ENCODE data around the gene ENHO. TPM values are rescaled to one million over a fixed set of nuclear protein-coding genes. Genes with fewer than 3 reads are reported as not detected.

Gene ENHO
- total and polyA plus RNA-seq, 2 experiments from 2014 or later: 13.8 to 19.7 TPM

DNA sequence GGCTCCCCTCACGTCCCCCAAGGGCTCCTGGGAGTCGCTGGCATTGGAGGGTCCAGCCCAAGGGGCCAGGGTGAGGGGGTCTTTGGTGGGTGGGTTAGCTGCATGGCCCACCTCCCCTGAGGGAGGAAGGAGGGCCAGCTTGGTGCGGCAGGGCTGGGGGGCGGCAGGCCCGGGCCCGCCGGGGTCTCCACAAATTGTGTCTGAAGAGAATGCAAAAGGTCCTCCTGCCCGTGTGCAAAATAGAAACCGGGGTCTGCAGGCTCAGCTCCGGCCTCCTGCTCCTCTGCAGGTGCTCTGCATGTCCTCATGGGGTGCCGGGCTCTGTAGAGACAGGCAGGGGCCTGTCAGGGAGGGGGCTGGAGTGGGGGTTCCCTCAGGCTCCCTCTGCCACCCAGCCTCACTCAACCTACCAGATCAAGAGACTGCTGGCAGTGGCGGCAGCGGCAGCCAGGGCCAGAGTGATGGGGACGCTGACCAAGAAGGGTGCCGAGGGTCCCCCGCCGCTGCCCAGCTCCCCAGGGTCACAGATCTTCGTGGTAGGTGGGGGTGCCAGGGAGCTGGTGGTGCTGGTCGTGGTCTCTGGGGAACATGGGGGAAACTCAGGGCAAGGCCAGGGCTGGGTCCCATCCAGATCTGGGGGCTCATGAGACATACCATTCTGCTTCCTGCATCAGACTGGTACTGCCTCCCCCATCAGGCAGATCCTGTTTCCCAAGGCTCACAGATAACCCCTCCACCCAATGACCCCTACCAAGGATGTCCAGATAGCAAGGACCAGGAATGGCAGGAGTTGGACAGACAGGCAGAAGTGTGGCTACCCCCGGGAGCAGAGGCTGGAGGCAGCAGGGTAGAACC is 29.2 kb upstream of the ENHO start:
- Histone ChIP-seq H3K4me1 (ENCODE audit: insufficient read depth) (peaks cover 12% of the 10 kb centered on the region), H3K27me3 (ENCODE audit: insufficient read depth) (no peaks in the 10 kb centered on the region), H3K4me3 (no peak overlapping the region), H3K4me2 (no peak overlapping the region), H3K79me2 (replicated peaks; ENCODE audit: insufficient read depth) (no peaks in the 10 kb centered on the region), H3K27ac (ENCODE audit: low read depth) (no peak overlapping the region), H4K20me1 (replicated peaks; ENCODE audit: insufficient read depth) (no peaks in the 10 kb centered on the region), H3K9me2 (ENCODE audit: insufficient read depth) (no peaks in the 10 kb centered on the region), H3K36me3 (ENCODE audit: insufficient read depth) (no peaks in the 10 kb centered on the region), H2AFZ (no peak overlapping the region), H3F3A (replicated peaks; ENCODE audit: low read depth) (no peaks in the 10 kb centered on the region)
- Mint-ChIP-seq H3K36me3 (ENCODE audit: low read depth) (no peaks in the 10 kb centered on the region), H3K4me1 (peaks cover 19% of the 10 kb centered on the region), H3K4me3 (no peak overlapping the region), H3K27me3 (ENCODE audit: insufficient read depth, low read depth, poor library complexity) (peaks cover 15% of the 10 kb centered on the region), H3K9me3 (no peaks in the 10 kb centered on the region; the same call in 2 of the 3 replicates), H3K27ac (no peak overlapping the region)
- TF ChIP-seq, protein P1, sequence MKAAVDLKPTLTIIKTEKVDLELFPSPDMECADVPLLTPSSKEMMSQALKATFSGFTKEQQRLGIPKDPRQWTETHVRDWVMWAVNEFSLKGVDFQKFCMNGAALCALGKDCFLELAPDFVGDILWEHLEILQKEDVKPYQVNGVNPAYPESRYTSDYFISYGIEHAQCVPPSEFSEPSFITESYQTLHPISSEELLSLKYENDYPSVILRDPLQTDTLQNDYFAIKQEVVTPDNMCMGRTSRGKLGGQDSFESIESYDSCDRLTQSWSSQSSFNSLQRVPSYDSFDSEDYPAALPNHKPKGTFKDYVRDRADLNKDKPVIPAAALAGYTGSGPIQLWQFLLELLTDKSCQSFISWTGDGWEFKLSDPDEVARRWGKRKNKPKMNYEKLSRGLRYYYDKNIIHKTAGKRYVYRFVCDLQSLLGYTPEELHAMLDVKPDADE (IDR thresholded peaks at IDR 0.05): no peak
- no peak for TF ChIP-seq ZNF114 (CRISPR knock-in tag; IDR thresholded peaks at IDR 0.05)
- TF ChIP-seq JUNB (IDR thresholded peaks at IDR 0.05; ENCODE audit: unreplicated experiment): no peak
- no peak for TF ChIP-seq POLR2AphosphoS5 (IDR thresholded peaks at IDR 0.05; ENCODE audit: low read depth)
- no peak for TF ChIP-seq REST (IDR thresholded peaks at IDR 0.05; ENCODE audit: unreplicated experiment)
- no peak for TF ChIP-seq CTCF (conservative IDR thresholded peaks at IDR 0.05; ENCODE audit: low read depth in 2 of 2)
- no peak for TF ChIP-seq ZNF462 (CRISPR knock-in tag; IDR thresholded peaks at IDR 0.05)
- no peak for TF ChIP-seq CREB1 (CRISPR knock-in tag; IDR thresholded peaks at IDR 0.05; ENCODE audit: low read depth)
- TF ChIP-seq STAT1 (IDR thresholded peaks at IDR 0.05; ENCODE audit: unreplicated experiment): no peak
- no peak for TF ChIP-seq ZNF331 (CRISPR knock-in tag; IDR thresholded peaks at IDR 0.05; ENCODE audit: low read depth)
- TF ChIP-seq NANOG (IDR thresholded peaks at IDR 0.05; ENCODE audit: borderline replicate concordance): no peak
- TF ChIP-seq EZH2 (IDR thresholded peaks at IDR 0.05; ENCODE audit: low read depth, unreplicated experiment): no peak
- TF ChIP-seq EZH2phosphoT487 (IDR thresholded peaks at IDR 0.05; ENCODE audit: unreplicated experiment): no peak
- DNase-seq (ENCODE audit: low spot score) (no peak), ATAC-seq (no peak)

Measured in GM23338 (cell line).